GM18507 (cell line): ENCODE data around the gene ZNRD2.

Source experiments
- DNase-seq: peaks from one replicate; pipeline ENCODE4 v3.0.0; 2011; ENCODE audit warnings: low read depth; ENCODE audit not compliant: insufficient read length; ENCODE audit errors: extremely low spot score
- FAIRE-seq: peaks from 2 replicates; lab custom pipeline; 2011; peaks lifted over from hg19 to GRCh38; lab: Jason Lieb, UNC

The ZNRD2 gene

DNA sequence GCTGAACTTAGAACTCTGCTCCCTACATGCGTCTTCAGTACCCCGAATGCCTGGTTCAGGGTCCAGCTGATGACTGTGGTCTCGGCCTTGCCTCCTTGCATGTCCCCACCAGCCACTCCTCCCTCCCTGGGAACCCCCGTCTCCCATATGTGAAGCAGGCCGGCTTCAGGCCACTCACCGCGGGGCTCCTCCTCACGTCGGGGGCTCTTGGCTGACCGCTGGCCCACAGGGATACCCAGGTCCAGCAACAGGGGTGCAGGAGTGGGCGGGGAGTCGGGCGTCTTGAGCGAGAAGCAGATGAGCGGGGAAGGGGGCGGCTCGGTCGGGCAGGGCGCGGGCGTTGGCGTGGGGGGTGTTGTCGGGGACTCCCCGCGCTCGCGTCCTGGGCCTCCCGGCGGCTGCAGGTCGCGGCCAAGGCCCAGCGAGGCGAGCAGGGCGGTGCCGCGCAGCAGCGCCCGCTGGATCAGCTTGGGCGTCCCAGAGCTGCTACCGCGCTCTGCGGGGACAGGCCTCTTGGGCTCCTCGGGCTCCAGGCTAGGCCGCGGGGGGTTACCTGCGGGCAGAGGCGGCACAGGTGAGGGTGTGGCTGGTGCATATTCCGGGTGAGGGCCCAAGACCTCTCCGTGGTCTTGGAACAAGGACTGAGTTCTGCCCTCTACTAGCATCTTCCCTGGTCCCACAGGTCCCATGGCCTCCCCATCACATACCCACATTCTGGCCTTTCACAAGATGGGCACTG lies 29.1 kb downstream of the ZNRD2 start:
- no peak for FAIRE-seq
- DNase-seq: no peak

DNA sequence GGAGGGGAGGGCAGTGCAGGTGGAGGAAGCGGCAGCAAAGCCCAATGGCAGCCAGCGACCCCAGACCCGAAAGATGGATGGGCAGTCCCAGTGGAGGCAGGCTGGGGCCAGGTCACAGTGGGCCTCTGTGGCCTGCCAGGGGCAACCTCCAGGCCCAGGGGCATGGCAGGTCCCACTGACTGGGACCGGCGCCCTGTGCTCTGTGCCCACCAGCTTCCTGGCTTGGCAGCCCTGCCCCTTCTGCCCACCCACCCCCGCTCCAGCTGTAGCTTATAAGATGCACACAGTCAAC lies 29.6 kb downstream of the ZNRD2 start:
- DNase-seq (no peak), FAIRE-seq (no peak)

DNA sequence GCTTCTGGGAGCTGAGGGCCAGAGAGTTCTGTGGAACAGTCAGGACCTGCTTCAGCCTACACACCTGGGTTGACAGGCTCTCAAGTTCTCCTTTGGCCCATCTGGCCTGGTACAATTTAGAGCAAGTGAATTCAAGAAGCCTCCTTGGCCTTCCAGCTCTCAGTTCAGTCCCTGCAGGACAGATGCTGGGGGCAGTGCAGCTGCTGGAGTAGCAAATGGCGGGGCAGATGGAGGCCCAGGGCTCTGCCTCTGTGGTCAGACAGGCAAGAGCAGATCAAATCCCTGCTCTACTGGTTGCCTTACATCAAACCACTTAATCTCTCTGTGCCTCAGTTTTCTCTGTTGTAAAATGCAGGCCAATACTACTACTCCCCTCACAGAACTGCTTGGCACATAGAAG lies 34.0 kb downstream of the ZNRD2 start:
- no peak for FAIRE-seq
- no peak for DNase-seq

DNA sequence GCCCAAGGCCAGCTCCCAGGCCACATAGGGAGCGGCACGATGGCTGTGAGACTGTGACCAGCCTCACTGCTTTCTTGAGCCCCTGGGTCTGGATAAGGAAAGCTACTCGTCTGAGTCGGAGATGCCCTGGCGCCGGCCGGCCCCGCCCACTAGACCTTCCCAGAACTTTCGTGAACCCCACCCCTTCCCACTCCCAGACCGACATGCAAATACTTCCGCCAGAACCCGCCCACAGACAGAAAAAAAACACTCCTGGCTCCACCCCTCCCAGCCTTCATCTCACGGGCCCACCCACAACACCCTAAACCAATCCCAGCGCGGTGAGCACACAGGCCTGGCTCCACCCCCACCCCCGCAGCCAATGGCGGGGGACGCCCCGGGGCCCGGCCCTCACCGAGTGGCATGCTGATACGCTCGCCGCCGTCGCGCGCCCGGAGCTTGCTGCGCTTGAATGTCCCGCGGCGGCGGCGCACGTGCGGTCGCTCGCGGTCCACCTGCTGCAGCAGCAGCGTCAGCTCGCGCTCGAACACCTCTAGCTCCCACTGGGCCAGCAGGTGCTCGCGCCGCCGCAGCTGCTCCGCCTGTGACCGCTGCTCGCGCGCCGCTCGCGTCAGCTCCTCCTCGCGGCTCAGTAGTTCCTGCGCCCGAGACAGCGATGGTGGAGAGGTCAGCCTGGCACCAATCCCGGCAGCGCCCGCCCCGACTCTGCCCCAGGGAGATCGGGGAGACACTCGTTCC lies 36.8 kb downstream of the ZNRD2 start:
- no peak for DNase-seq

GRCh38 chr11:65607614-65608426 lies 37.5 kb downstream of the ZNRD2 start:
- DNase-seq (no peak), FAIRE-seq (no peak)

More for the DNA sequence above, 36.8 kb downstream of the ZNRD2 start:
- no peak for FAIRE-seq

DNA sequence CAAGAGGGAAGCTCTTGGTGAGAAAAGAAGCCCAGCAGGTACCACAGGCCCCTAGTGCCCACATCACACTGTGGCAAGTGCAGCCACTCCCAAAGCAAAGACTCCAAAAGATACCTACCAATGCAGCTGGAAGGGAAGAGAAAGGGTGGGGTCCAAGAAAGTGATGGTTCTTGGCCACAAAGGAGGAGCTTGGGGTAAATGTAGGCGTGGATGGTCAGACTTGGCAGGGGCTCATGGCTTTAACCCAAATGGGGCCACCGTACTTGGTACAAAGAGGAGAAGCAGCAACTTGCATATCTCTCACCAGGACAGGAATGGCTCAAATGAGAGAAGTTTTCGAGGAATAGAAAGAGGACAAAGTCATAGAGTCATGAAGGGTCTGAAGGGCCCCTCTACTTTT lies 39.0 kb downstream of the ZNRD2 start:
- FAIRE-seq (no peak), DNase-seq (no peak)

DNA sequence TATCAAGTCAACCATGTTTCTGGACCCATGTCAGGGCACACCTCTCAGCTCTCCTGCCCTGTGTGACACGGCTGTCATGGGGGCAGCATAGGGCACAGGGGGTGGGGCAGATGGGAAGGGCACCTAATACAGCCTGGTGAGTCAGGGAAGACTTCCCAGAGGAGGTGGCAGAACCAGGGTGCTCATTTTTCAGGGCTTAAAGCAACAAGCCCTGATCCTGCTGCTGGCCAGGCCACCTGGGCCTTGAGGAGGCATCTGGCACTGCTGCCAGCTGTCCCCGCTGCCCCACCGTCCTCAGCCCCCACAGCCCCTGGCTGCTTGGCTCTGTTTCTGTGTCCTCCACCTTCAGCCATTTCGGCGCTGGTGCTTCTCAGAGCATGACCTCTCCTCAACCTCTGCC lies 39.4 kb downstream of the ZNRD2 start:
- FAIRE-seq: no peak

DNA sequence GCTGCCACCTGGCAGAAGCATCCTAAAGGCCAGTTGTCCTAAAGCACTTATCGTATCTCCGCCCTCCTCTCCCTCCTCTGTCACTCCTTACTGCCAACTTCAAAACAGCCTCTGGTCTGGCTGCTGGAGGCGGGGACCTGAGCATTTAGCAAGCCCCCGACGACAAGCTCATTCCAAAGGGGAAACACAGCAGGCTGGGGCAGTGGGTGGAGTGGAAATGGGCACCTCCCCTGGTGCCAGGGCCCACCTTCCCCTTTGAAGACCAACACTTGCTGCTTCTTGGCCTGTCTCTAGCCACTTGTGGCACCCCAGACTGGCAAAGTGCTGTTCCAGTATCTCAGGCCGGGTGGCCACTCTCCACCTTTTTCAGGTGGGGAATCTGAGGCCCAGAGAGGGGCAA lies 40.1 kb downstream of the ZNRD2 start:
- FAIRE-seq: no peak
- no peak for DNase-seq

More for the DNA sequence above, 39.4 kb downstream of the ZNRD2 start:
- DNase-seq: no peak

GRCh38 chr11:65611028-65611757 lies 40.9 kb downstream of the ZNRD2 start:
- no peak for DNase-seq
- no peak for FAIRE-seq

GRCh38 chr11:65611758-65612603 lies 41.7 kb downstream of the ZNRD2 start:
- FAIRE-seq (no peak), DNase-seq (no peak)

GRCh38 chr11:65612691-65613090 lies 42.4 kb downstream of the ZNRD2 start:
- DNase-seq (no peak), FAIRE-seq (no peak)

- FAIRE-seq: no peak
- no peak for DNase-seq
Measured at GRCh38 chr11:65613091-65613928, 43.0 kb downstream of the ZNRD2 start.

DNA sequence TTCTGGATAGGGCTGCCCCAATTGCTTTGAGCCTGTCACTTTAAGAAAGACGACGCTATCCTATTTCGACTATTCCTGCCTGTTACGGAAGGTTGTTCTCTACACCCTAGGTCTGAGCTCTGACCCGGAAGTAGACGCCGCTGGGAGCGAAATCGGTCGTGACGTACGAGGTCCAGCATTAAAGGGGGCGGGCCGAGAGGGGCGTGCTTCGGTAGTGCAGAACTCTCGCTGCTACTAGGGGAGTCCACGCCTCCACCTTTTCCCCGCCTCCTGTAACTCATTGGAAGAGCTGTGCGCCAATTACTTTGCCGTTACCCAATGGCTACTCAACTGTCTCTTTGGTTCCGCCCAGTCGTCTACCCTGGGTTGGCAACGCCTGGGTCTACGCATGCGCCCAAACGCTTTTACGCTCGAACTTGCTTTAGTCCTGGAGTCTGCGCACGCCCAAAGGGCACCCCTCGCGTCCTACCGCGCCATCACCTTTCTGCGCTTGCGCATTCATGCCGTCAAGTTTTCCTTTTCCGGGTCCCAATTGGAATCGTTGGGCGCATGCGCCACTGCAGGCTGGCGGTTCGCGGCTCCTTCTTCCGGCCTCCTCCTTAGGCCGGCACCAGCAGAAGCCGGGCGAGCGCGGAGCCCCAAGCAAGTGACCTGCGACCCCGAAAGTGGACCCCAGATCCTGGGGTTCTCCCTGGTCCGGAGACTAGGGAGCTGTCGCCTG lies 45.1 kb downstream of the ZNRD2 start, which contains the start of gene PCNX3:
PCNX3 (plus strand) TSS at position 548 of the 721 bp plus-strand sequence. CDS start 536 bp downstream, outside the sequence.
- peak; percentile 100 for FAIRE-seq
- DNase-seq: peak; percentile 100

DNA sequence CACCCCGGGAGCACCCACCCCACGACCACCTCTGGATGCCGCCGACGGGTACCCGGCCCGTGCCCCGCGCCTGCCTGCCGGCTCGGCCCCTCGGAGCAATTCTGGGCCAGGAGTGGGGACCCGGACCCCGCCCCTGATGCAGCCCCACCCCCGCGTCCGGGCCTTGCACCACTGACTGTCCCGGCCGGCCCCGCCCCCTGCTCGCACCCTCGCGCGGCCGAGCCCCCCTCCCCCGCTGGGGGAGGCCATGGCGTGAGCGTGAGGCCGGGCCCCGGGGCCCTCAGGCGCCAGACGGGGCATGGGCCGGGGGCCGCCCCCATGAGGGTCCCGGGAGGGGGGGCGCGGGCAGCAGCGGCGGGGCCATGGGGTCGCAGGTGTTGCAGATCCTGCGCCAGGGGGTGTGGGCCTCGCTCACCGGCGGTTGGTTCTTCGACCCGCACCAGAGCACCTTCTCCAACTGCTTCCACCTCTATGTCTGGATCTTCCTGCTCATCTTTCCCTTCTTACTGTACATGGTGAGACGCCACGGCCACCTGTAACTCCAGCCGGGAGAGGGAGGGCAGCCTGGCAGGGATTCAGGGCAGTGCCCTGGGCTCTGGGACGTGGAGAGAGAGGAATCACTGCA lies 45.8 kb downstream of the ZNRD2 start:
- DNase-seq (no peak), FAIRE-seq (no peak)

DNA sequence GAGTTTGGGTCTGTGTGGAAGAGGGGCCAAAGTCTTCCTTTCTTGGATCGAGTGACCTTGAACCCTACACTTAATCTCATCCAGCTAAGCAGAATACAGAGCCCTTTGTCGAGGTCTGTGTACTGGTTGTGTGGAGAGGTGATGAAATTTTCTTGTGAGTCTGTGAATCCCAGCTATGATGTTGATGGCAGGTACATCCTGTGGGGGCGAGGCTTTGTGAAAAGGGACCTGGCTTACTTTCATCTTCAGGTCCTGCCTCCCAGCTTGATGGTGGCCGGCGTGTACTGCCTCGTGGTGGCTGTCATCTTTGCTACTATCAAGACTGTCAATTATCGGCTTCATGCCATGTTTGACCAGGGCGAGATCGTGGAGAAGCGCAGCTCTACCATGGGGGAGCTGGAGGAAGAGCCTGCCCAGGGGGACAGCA lies 46.3 kb downstream of the ZNRD2 start:
- FAIRE-seq (no peak), DNase-seq (no peak)

DNA sequence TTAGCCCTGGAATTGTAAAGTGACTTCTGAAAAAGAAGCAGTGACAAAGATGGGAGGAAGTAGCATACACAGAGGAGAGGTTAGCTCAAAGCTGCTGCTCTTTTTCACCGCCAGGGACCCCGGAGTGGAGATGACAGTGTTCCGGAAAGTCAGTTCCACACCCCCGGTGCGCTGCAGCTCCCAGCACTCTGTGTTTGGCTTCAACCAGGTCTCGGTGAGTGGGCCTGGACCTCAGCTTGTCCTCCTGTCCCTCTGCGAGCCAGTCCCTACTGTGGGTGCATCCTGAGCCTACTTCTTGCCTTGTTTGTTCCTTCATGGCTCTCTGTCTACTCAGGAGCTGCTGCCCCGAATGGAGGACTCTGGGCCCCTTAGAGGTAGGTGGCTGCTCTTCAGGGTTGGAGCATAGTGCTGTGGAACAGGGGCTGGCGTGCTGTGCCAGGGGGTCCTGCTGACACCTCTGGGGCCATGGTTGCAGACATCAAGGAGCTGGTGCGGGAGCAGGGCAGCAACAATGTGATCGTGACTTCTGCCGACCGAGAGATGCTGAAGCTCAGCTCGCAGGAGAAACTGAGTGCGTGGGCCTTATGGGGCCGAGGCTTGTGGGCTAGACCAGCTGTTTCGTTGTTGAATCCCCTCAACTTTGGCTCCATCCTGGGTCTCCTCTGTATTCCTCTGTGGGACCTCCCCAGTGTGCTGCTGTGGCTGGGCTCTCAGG lies 47.0 kb downstream of the ZNRD2 start:
- FAIRE-seq (no peak), DNase-seq (no peak)
